ENCODE measurements around the gene LRRC8C.

LRRC8C gene

GRCh38 chr1:89603651-89604413, 29.1 kb upstream of the LRRC8C start:
- no peak for TF ChIP-seq CTCF (IDR thresholded peaks at IDR 0.05; ENCODE audit: low read depth, low read length)
- H3K4me3 ChIP-seq (ENCODE audit: low read depth, low read length): no peak overlapping the region

GRCh38 chr1:89604414-89604735, 28.5 kb upstream of the LRRC8C start:
- H3K4me3 ChIP-seq (ENCODE audit: low read depth, low read length): no peak overlapping the region
- no peak for TF ChIP-seq CTCF (IDR thresholded peaks at IDR 0.05; ENCODE audit: low read depth, low read length)

- no peak overlapping the region for H3K4me3 ChIP-seq (ENCODE audit: low read depth, low read length)
- TF ChIP-seq CTCF (IDR thresholded peaks at IDR 0.05; ENCODE audit: low read depth, low read length): no peak
These were observed 27.2 kb upstream of the LRRC8C start for GRCh38 chr1:89605692-89606091.

- no peak for TF ChIP-seq CTCF (IDR thresholded peaks at IDR 0.05; ENCODE audit: low read depth, low read length)
- H3K4me3 ChIP-seq (ENCODE audit: low read depth, low read length): no peak overlapping the region
These were observed 26.5 kb upstream of the LRRC8C start for GRCh38 chr1:89606227-89606980.

- TF ChIP-seq CTCF (IDR thresholded peaks at IDR 0.05; ENCODE audit: low read depth, low read length): no peak
- no peak overlapping the region for H3K4me3 ChIP-seq (ENCODE audit: low read depth, low read length)
These were observed 25.8 kb upstream of the LRRC8C start for GRCh38 chr1:89607156-89607555.

GRCh38 chr1:89607586-89608318, 25.2 kb upstream of the LRRC8C start:
- H3K4me3 ChIP-seq (ENCODE audit: low read depth, low read length): no peak overlapping the region
- TF ChIP-seq CTCF (IDR thresholded peaks at IDR 0.05; ENCODE audit: low read depth, low read length): no peak
